ENCODE measurements around the gene HSD17B7.

HSD17B7 gene

DNA sequence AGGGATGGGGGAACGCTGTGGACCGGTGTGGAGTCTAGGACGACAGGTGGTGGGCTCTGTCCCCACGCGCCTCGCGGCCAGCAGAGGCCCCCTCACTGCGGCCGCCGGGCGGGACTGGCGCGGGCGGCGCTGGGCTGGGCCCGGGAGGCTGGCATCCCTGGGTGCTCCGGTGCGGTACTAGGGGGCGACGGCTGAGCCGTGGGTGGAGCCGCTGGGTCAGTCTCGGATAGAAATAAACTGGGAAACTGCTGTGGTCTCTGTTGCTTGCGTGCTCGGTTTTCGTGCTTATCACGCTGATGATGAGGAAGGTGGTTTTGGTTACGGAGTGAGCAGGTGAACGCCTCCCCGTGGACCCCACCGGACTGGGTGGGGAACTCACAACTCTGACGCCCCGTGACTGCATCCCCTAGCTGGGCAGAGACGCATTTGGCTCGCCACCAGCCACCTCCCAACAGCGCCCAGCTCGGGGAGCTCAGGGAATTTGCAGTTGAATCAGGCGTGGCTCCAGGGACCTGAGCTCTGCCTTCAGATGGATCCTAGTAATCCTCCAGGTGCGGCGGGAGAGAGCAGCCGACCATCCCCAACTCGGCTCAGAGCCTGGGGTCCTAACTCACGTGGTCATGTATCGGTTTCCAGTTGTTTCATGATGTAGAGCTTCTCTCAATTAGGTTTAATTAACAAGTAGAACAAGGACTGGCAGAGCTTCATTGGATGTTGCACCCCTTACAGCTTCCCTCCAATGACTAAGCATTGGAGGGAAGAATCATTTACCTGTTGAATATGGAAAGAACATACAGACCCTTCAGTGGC, 32.1 kb downstream of the HSD17B7 start:
- TF ChIP-seq MYC (IDR thresholded peaks at IDR 0.05; ENCODE audit: low read depth, low read length) = no peak
- TF ChIP-seq, protein P1, sequence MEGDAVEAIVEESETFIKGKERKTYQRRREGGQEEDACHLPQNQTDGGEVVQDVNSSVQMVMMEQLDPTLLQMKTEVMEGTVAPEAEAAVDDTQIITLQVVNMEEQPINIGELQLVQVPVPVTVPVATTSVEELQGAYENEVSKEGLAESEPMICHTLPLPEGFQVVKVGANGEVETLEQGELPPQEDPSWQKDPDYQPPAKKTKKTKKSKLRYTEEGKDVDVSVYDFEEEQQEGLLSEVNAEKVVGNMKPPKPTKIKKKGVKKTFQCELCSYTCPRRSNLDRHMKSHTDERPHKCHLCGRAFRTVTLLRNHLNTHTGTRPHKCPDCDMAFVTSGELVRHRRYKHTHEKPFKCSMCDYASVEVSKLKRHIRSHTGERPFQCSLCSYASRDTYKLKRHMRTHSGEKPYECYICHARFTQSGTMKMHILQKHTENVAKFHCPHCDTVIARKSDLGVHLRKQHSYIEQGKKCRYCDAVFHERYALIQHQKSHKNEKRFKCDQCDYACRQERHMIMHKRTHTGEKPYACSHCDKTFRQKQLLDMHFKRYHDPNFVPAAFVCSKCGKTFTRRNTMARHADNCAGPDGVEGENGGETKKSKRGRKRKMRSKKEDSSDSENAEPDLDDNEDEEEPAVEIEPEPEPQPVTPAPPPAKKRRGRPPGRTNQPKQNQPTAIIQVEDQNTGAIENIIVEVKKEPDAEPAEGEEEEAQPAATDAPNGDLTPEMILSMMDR (IDR thresholded peaks at IDR 0.05; ENCODE audit: low read depth, low read length) = no peak
- no peak for DNase-seq (ENCODE audit: low read depth)
- H3K4me3 ChIP-seq (ENCODE audit: low read depth, low read length) = no peak overlapping the region

DNA sequence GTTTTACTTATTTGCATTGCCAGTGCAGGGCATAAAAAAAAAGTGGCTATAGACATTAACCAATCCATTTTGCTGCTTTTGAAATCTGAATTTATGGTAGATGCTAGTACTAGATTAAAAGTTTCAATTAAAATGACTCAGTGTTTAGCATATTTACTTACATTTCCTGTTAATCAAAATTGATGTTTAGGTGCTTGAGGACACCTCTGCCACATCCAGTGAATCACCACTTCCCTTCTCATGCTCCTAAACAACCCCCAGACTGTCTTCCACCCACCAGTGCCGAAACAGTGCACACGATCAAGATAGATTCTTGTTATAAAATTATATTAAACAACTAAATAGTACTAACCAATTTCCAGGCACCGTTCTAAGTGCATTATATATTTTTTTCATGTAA, 32.7 kb downstream of the HSD17B7 start:
- DNase-seq (ENCODE audit: low read depth) = no peak
- H3K4me3 ChIP-seq (ENCODE audit: low read depth, low read length) = no peak overlapping the region

DNA sequence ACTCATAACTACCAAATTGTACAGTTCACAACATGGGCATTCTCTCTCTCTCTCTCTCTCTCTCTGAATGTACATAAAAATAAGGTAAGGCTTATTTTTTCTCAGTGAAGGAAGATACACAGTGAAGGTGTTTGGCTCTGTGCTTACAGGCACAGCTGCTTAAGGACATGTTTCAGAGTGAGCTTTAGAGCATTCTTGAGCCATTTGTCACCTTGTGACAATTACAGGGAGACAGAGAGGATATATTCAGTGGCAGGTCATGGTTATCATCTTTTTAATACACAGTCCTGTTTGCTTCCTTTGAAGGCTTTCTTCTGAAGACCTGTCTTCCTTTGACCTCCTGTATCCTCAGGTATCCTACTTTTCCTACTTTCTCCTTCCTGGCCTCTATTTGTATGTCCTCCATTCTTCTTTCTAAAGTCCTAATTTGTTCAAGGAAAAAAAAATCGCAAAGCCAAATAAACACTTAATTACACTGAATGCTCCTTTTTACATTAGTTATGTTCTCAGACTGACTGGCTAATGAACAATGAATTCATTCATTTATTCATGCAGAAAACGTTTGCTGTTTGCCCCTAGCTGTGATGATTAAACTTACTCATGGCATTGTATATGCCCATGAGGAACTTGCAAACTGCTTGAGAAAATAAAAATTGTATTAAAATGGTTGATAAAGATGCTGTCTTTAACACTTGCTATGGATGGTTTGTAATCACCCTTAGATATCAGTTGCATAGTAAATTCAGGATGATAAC, 33.4 kb downstream of the HSD17B7 start:
- no peak for DNase-seq (ENCODE audit: low read depth)
- H3K4me3 ChIP-seq (ENCODE audit: low read depth, low read length) = no peak overlapping the region
- TF ChIP-seq, protein P1 (IDR thresholded peaks at IDR 0.05; ENCODE audit: low read depth, low read length) = no peak
- TF ChIP-seq, protein P2, sequence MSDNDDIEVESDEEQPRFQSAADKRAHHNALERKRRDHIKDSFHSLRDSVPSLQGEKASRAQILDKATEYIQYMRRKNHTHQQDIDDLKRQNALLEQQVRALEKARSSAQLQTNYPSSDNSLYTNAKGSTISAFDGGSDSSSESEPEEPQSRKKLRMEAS (IDR thresholded peaks at IDR 0.05; ENCODE audit: low read depth, low read length) = no peak
- TF ChIP-seq MYC (IDR thresholded peaks at IDR 0.05; ENCODE audit: low read depth, low read length) (no peak), POLR2A (IDR thresholded peaks at IDR 0.05; ENCODE audit: extremely low read depth, insufficient read length) (no peak)

More for the DNA sequence above, 32.7 kb downstream of the HSD17B7 start:
- TF ChIP-seq, protein P2 (IDR thresholded peaks at IDR 0.05; ENCODE audit: low read depth, low read length) = no peak
- TF ChIP-seq POLR2A (IDR thresholded peaks at IDR 0.05; ENCODE audit: extremely low read depth, insufficient read length) (no peak), MYC (IDR thresholded peaks at IDR 0.05; ENCODE audit: low read depth, low read length) (no peak)
- TF ChIP-seq, protein P1 (IDR thresholded peaks at IDR 0.05; ENCODE audit: low read depth, low read length) = no peak

DNA sequence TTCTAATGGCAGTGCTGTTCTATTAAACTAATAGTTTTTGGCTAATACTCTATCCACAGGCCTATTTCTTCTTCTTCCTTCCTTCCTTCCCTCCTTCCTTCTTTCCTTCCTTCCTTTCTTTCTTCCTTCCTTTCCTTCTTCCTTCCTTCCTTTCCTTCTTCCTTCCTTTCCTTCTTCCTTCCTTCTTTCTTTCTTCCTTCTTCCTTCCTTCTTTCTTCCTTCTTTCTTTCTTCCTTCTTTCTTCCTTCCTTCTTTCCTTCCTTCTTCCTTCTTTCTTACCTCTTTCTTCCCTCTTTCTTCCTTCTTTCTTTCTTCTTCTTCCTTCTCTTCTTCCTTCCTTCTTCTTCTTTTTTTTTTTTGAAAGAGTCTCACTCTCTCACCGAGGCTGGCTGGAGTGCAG, 38.8 kb downstream of the HSD17B7 start:
- H3K4me3 ChIP-seq (ENCODE audit: low read depth, low read length) = no peak overlapping the region
- TF ChIP-seq, protein P2 (IDR thresholded peaks at IDR 0.05; ENCODE audit: low read depth, low read length) = no peak
- no peak for TF ChIP-seq MYC (IDR thresholded peaks at IDR 0.05; ENCODE audit: low read depth, low read length)
- TF ChIP-seq, protein P1 (IDR thresholded peaks at IDR 0.05; ENCODE audit: low read depth, low read length) = no peak
- no peak for TF ChIP-seq POLR2A (IDR thresholded peaks at IDR 0.05; ENCODE audit: extremely low read depth, insufficient read length)
- no peak for DNase-seq (ENCODE audit: low read depth)

DNA sequence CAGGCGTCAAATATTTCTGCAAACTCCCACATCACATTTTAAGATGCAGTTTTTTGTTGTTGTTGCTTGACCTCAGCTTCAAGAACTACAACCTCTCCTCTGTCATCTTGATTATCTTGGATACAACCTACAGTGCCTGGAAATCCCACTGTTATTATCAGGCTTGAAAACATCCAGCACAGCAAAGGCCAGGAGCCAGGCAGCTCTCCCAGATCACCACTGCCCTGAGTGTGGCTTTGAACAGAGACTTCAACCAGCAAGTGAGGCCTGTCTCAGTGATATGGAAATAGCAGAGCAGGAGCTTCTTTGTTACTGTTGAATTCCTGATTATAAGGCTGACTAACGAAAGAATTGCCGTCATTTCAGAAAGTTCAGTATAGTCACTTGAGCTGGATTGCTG, 42.0 kb downstream of the HSD17B7 start:
- H3K4me3 ChIP-seq (ENCODE audit: low read depth, low read length) = no peak overlapping the region
- TF ChIP-seq, protein P1 (IDR thresholded peaks at IDR 0.05; ENCODE audit: low read depth, low read length) = no peak
- TF ChIP-seq, protein P2 (IDR thresholded peaks at IDR 0.05; ENCODE audit: low read depth, low read length) = no peak
- TF ChIP-seq POLR2A (IDR thresholded peaks at IDR 0.05; ENCODE audit: extremely low read depth, insufficient read length) (no peak), MYC (IDR thresholded peaks at IDR 0.05; ENCODE audit: low read depth, low read length) (no peak)
- DNase-seq (ENCODE audit: low read depth) = no peak
